NT2/D1 (cell line): ENCODE measurements around the gene LPAR1.

Source experiments
- DNase-seq: peaks from one replicate; pipeline ENCODE4 v3.0.0-alpha.2; 2011; ENCODE audit warnings: low read depth, low spot score
- H3K27me3 ChIP-seq: 2 replicates; pipeline ENCODE4 v1.6.0; 2011; ENCODE audit warnings: mild to moderate bottlenecking; ENCODE audit not compliant: insufficient read length, insufficient read depth
- H3K36me3 ChIP-seq: 2 replicates; pipeline ENCODE4 v1.6.1; 2011; ENCODE audit warnings: mild to moderate bottlenecking, low read length, mixed read lengths; ENCODE audit not compliant: insufficient read depth, insufficient read length
- H3K4me1 ChIP-seq: 2 replicates; pipeline ENCODE4 v1.5.1; 2011; ENCODE audit not compliant: insufficient read depth, insufficient read length
- H3K4me3 ChIP-seq: 2 replicates; pipeline ENCODE4 v1.5.1; 2011; ENCODE audit warnings: low read depth; ENCODE audit not compliant: insufficient read length
- H3K9ac ChIP-seq: 2 replicates; pipeline ENCODE4 v1.6.0; 2011; ENCODE audit warnings: low read depth; ENCODE audit not compliant: insufficient read length
- H3K9me3 ChIP-seq: 2 replicates; pipeline ENCODE4 v1.5.1; 2011; ENCODE audit warnings: mild to moderate bottlenecking, low read length; ENCODE audit not compliant: insufficient read depth
- SUZ12 ChIP-seq: IDR thresholded peaks from 2 replicates; pipeline ENCODE4 v1.6.1; 2011; ENCODE audit not compliant: insufficient read length, insufficient read depth; ENCODE audit errors: extremely low read depth
- YY1 ChIP-seq: IDR thresholded peaks from 2 replicates; pipeline ENCODE4 v1.6.1; 2011; ENCODE audit not compliant: insufficient read length, insufficient read depth
- ZNF274 ChIP-seq: IDR thresholded peaks from 2 replicates; pipeline ENCODE4 v1.6.1; 2011; ENCODE audit warnings: mild to moderate bottlenecking, low read depth, low read length

The LPAR1 gene

GRCh38 chr9:110933350-110934001 lies 104.8 kb downstream of the LPAR1 start:
- Histone ChIP-seq H3K4me1 (no peaks in the 10 kb centered on the region), H3K36me3 (no peaks in the 10 kb centered on the region), H3K27me3 (no peaks in the 10 kb centered on the region), H3K4me3 (no peak overlapping the region), H3K9ac (no peak overlapping the region), H3K9me3 (no peaks in the 10 kb centered on the region)
- no peak for DNase-seq
- TF ChIP-seq YY1: no peak
- no peak for TF ChIP-seq SUZ12
- TF ChIP-seq ZNF274: no peak

DNA sequence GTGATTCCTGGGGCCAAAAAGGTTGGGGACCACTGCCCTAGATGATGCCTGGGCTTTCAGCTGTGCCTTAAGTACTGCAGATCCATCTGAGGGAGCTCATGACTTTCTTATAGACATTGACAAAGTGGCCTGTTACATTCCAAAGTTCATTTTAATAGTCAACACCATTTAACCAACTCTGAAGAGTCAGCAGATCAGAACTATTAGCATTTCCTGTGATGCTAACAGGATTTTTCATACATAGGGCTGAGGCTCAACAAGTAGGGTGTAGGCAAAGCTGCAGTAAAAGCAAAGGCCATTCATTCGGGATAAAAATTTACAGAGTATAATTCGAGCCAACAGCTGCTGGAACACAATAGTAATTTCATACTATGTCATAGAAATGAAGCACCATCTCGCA lies 105.4 kb downstream of the LPAR1 start:
- Histone ChIP-seq H3K4me3 (no peak overlapping the region), H3K9me3 (no peaks in the 10 kb centered on the region), H3K27me3 (no peaks in the 10 kb centered on the region), H3K36me3 (no peaks in the 10 kb centered on the region), H3K9ac (no peak overlapping the region), H3K4me1 (no peaks in the 10 kb centered on the region)
- DNase-seq: no peak
- TF ChIP-seq YY1 (no peak), ZNF274 (no peak), SUZ12 (no peak)

DNA sequence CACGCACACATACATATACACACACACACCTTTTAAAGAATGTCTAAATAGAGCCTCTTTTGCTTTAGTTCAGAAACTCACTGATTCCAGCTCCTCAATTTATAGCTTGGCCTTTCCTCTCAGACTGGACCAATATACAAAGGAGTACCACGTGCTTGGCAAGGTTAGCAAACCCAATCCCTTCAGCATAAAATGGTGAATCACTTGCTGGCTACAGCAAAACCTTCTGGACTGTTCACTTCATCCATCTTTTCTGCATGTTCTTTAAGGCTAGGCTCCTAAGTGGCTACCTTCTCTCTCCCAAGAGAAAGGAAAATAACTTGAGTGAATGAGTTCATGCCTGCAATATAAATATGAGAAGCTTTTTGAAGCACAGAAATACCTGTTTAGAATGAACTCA lies 109.7 kb downstream of the LPAR1 start:
- no peak for DNase-seq
- no peaks in the 10 kb centered on the region for H3K9me3 ChIP-seq
- no peak overlapping the region for H3K9ac ChIP-seq
- no peak for TF ChIP-seq ZNF274
- TF ChIP-seq YY1: no peak
- TF ChIP-seq SUZ12: no peak
- no peaks in the 10 kb centered on the region for H3K36me3 ChIP-seq
- no peak overlapping the region for H3K4me3 ChIP-seq
- no peaks in the 10 kb centered on the region for H3K4me1 ChIP-seq
- no peaks in the 10 kb centered on the region for H3K27me3 ChIP-seq

DNA sequence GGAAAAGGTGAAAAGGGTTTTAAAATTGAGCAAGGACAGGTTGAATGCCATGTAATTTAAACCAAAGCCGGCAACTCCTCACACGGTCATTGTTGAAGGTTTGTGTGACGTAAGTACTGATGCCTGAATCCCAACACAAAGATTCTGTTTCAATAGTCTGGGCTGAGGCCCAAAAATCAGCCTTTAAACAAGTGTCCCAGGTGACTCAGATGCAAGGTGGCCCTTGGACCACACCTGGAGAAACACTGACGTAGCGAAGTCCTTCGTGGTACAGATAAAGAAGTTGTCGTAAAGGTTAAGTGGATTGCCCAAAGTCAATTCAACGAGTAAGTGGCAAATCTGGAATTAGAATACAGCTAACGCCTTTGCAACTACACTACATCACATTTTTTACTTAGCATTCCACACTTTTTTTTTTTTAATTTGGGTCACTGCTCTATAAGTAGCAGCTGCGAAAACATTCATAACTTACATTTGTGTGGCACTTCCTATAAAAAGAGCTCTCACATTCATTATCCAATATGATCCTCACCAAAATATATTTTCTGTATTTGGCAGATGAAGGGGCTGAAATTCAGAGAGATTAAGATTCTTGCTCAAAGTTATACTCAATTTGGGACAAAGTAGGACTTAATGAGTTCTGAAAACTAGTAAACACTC lies 111.3 kb downstream of the LPAR1 start:
- no peak for TF ChIP-seq ZNF274
- no peak for TF ChIP-seq YY1
- TF ChIP-seq SUZ12: no peak
- no peaks in the 10 kb centered on the region for H3K4me1 ChIP-seq
- H3K4me3 ChIP-seq: no peak overlapping the region
- no peak for DNase-seq
- H3K9me3 ChIP-seq: no peaks in the 10 kb centered on the region
- no peak overlapping the region for H3K9ac ChIP-seq
- no peaks in the 10 kb centered on the region for H3K36me3 ChIP-seq
- no peaks in the 10 kb centered on the region for H3K27me3 ChIP-seq

DNA sequence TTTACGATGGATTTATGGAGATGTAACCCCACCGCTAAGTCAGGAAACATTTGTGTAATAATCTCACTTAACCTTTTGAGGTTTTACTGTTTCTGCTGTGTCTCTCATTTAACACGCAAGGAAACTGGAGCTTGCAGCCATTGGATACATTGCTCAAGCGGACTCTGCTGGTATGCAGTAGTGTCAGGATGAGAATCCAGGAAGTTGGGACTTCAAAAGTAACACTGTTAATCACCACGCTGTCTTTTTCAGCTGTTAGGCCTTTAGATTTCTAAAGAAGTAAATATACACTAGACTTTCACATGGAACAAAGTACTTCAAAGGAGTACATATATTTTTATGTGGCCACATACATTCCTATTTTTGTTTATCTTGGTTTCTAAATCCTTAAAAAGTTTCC lies 114.7 kb downstream of the LPAR1 start:
- Histone ChIP-seq H3K27me3 (no peaks in the 10 kb centered on the region), H3K9ac (no peak overlapping the region), H3K36me3 (no peaks in the 10 kb centered on the region), H3K4me1 (no peaks in the 10 kb centered on the region), H3K9me3 (no peaks in the 10 kb centered on the region), H3K4me3 (no peak overlapping the region)
- DNase-seq: no peak
- TF ChIP-seq ZNF274: no peak

- TF ChIP-seq SUZ12 (no peak), ZNF274 (no peak), YY1 (no peak)
- H3K27me3 ChIP-seq: no peaks in the 10 kb centered on the region
- no peak for DNase-seq
- no peaks in the 10 kb centered on the region for H3K4me1 ChIP-seq
- no peak overlapping the region for H3K9ac ChIP-seq
- H3K9me3 ChIP-seq: no peaks in the 10 kb centered on the region
- no peaks in the 10 kb centered on the region for H3K36me3 ChIP-seq
- H3K4me3 ChIP-seq: no peak overlapping the region
Measured at GRCh38 chr9:110922145-110922544, 116.1 kb downstream of the LPAR1 start.

DNA sequence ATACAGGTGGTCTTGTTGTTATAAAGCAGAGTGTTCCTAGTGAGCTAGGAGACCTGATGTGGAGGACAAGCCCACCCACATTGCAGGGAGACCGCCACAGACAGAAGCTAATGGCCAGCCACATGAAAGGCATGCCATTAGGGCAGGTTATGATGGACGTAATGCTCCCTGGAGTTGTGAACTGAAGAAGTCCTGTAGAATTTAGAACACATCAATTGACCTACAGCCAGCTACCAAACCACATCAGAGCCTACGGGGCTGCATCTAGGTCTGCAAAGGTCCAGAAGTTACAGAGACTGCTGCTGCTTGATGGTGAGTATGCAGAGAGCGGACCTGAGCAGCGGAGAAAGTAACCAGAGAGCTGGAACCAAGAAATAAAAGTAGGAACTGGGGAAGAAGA lies 116.6 kb downstream of the LPAR1 start:
- Histone ChIP-seq H3K9ac (no peak overlapping the region), H3K36me3 (no peaks in the 10 kb centered on the region), H3K27me3 (no peaks in the 10 kb centered on the region), H3K4me1 (no peaks in the 10 kb centered on the region), H3K9me3 (no peaks in the 10 kb centered on the region), H3K4me3 (no peak overlapping the region)
- no peak for DNase-seq
- TF ChIP-seq ZNF274: no peak
- no peak for TF ChIP-seq YY1
- no peak for TF ChIP-seq SUZ12
